Measurements from ENCODE around the gene SNAP25.

SNAP25 gene

GRCh38 chr20:10217721-10218410 lies 764 bp upstream of the SNAP25 start:
- DNase-seq: no peak

- peak; percentile 40 to 55 for DNase-seq
These were observed 792 bp downstream of the SNAP25 start for GRCh38 chr20:10219452-10219791.

GRCh38 chr20:10219993-10220750 lies 1.5 kb downstream of the SNAP25 start:
- no peak for DNase-seq

GRCh38 chr20:10221021-10221420 lies 2.4 kb downstream of the SNAP25 start:
- DNase-seq: no peak

- DNase-seq: no peak
These were observed 6.9 kb downstream of the SNAP25 start for GRCh38 chr20:10225439-10226060.

GRCh38 chr20:10228330-10228729 lies 9.7 kb downstream of the SNAP25 start:
- DNase-seq: no peak

GRCh38 chr20:10231290-10231689 lies 12.7 kb downstream of the SNAP25 start:
- no peak for DNase-seq

- DNase-seq: no peak
These were observed 18.2 kb downstream of the SNAP25 start for GRCh38 chr20:10236540-10237533.

- no peak for DNase-seq
These were observed 21.3 kb downstream of the SNAP25 start for GRCh38 chr20:10239954-10240353.

GRCh38 chr20:10240655-10241054 lies 22.0 kb downstream of the SNAP25 start:
- no peak for DNase-seq

GRCh38 chr20:10242166-10242565 lies 23.5 kb downstream of the SNAP25 start:
- no peak for DNase-seq

- no peak for DNase-seq
These were observed 28.8 kb downstream of the SNAP25 start for GRCh38 chr20:10247440-10247839.

- DNase-seq: no peak
These were observed 30.6 kb downstream of the SNAP25 start for GRCh38 chr20:10249048-10249770.

- DNase-seq: no peak
These were observed 31.2 kb downstream of the SNAP25 start for GRCh38 chr20:10249822-10250221.

- DNase-seq: no peak
These were observed 32.3 kb downstream of the SNAP25 start for GRCh38 chr20:10250902-10251301.

GRCh38 chr20:10253780-10254179 lies 35.1 kb downstream of the SNAP25 start:
- no peak for DNase-seq

GRCh38 chr20:10255846-10256245 lies 37.2 kb downstream of the SNAP25 start:
- no peak for DNase-seq

GRCh38 chr20:10259166-10259565 lies 40.5 kb downstream of the SNAP25 start:
- DNase-seq: no peak

GRCh38 chr20:10260316-10260715 lies 41.7 kb downstream of the SNAP25 start:
- no peak for DNase-seq

- DNase-seq: no peak
These were observed 43.1 kb downstream of the SNAP25 start for GRCh38 chr20:10261702-10262101.

- no peak for DNase-seq
These were observed 44.9 kb downstream of the SNAP25 start for GRCh38 chr20:10263385-10264165.
